Measurements from ENCODE around the gene FLYWCH1. TPM values are rescaled to one million over a fixed set of nuclear protein-coding genes. Genes with fewer than 3 reads are reported as not detected.

The FLYWCH1 gene
- total and polyA plus RNA-seq, 9 of the 15 experiments (the other 6 are each of a cell fraction or from before 2014, with no cell fraction given): 0.18 to 33.6 (median 11.3) TPM

GRCh38 chr16:2980227-2981176 lies 68.8 kb downstream of the FLYWCH1 start, which contains the start of gene PKMYT1 (continued):
- TF ChIP-seq SP2 (IDR thresholded peaks at IDR 0.05; ENCODE audit: extremely low read depth, low read depth, low read length, poor library complexity, severe bottlenecking) (no peak), NR3C1 (CRISPR knock-in tag; IDR thresholded peaks at IDR 0.05) (0 out of 2 replicates have a peak, but pooled peaks have one; percentile 6), ELF4 (CRISPR knock-in tag; IDR thresholded peaks at IDR 0.05) (no peak), CC2D1A (IDR thresholded peaks at IDR 0.05) (0 out of 2 replicates have a peak, but pooled peaks have one; percentile 10), ZNF263 (CRISPR knock-in tag; IDR thresholded peaks at IDR 0.05; ENCODE audit: borderline replicate concordance) (no peak; the same call in none of the 2 replicates), ATF2 (CRISPR knock-in tag; IDR thresholded peaks at IDR 0.05) (no peak), CREB3L1 (IDR thresholded peaks at IDR 0.05; ENCODE audit: borderline replicate concordance, low read depth) (peak; percentile 9; the same call in 1 of the 2 replicates), SMARCA4 (IDR thresholded peaks at IDR 0.05) (no peak), HINFP (tag; conservative IDR thresholded peaks at IDR 0.05; ENCODE audit: low read depth) (no peak), ZNF277 (CRISPR knock-in tag; IDR thresholded peaks at IDR 0.05; ENCODE audit: borderline replicate concordance) (no peak), THRA (IDR thresholded peaks at IDR 0.05) (no peak), RNF219 (CRISPR knock-in tag; IDR thresholded peaks at IDR 0.05) (no peak)

Measured in K562 (cell line).